ENCODE data around the gene P2RY8. TPM values are rescaled to one million over a fixed set of nuclear protein-coding genes. Genes with fewer than 3 reads are reported as not detected.
"Not testable (repeated sequence)": the region's sequence is repeated elsewhere in the genome, so short reads cannot be mapped to it uniquely, and the experiment has no call there.

The P2RY8 gene
- total RNA-seq, 1 donor from 2014 or later, result 3.4 TPM

- peak; percentile 9 for DNase-seq (ENCODE audit: low spot score)
Observed at GRCh38 chrX:1545776-1546408, 8.9 kb upstream of the P2RY8 start.

GRCh38 chrX:1542994-1543725, 6.2 kb upstream of the P2RY8 start:
- peak; percentile 32 for DNase-seq (ENCODE audit: low spot score)

- peak; percentile 27 for DNase-seq (ENCODE audit: low spot score)
Observed at GRCh38 chrX:1539146-1539545, 2.2 kb upstream of the P2RY8 start.

GRCh38 chrX:1537716-1538090, 718 bp upstream of the P2RY8 start:
- DNase-seq (ENCODE audit: low spot score), result not testable (repeated sequence)

GRCh38 chrX:1536712-1537030, 314 bp downstream of the P2RY8 start:
- no peak for DNase-seq (ENCODE audit: low spot score)

- peak; percentile 42 for DNase-seq (ENCODE audit: low spot score)
Observed at GRCh38 chrX:1535241-1536041, 1.5 kb downstream of the P2RY8 start.

GRCh38 chrX:1534301-1535168, 2.5 kb downstream of the P2RY8 start:
- DNase-seq (ENCODE audit: low spot score), result peak; percentile 27

GRCh38 chrX:1533058-1533457, 3.9 kb downstream of the P2RY8 start:
- no peak for DNase-seq (ENCODE audit: low spot score)

GRCh38 chrX:1531096-1531890, 5.7 kb downstream of the P2RY8 start:
- DNase-seq (ENCODE audit: low spot score), result peak; percentile 34

GRCh38 chrX:1529756-1530155, 7.2 kb downstream of the P2RY8 start:
- DNase-seq (ENCODE audit: low spot score), result no peak

- peak; percentile 32 for DNase-seq (ENCODE audit: low spot score)
Observed at GRCh38 chrX:1529328-1529727, 7.7 kb downstream of the P2RY8 start.

GRCh38 chrX:1528884-1529203, 8.1 kb downstream of the P2RY8 start:
- no peak for DNase-seq (ENCODE audit: low spot score)

- peak; percentile 15 for DNase-seq (ENCODE audit: low spot score)
Observed at GRCh38 chrX:1528186-1528883, 8.7 kb downstream of the P2RY8 start.

- no peak for DNase-seq (ENCODE audit: low spot score)
Observed at GRCh38 chrX:1527457-1527856, 9.5 kb downstream of the P2RY8 start.

GRCh38 chrX:1526565-1526964, 10.4 kb downstream of the P2RY8 start:
- DNase-seq (ENCODE audit: low spot score), result no peak

- no peak for DNase-seq (ENCODE audit: low spot score)
Observed at GRCh38 chrX:1525583-1526355, 11.2 kb downstream of the P2RY8 start.

- DNase-seq (ENCODE audit: low spot score), result no peak
Observed at GRCh38 chrX:1524874-1525582, 12.0 kb downstream of the P2RY8 start.

GRCh38 chrX:1522905-1523304, 14.1 kb downstream of the P2RY8 start:
- DNase-seq (ENCODE audit: low spot score), result not testable (repeated sequence)

GRCh38 chrX:1521459-1521956, 15.5 kb downstream of the P2RY8 start:
- peak; percentile 40 for DNase-seq (ENCODE audit: low spot score)
